Sigmoid colon (tissue), 4 donors: ENCODE measurements around the gene KCNAB1.

Source experiments
- CTCF ChIP-seq, 4 experiments: fragments of 450-650 bp in 3 of 4; fragments of 200-600 bp in 1 of 4; IDR thresholded peaks; one replicate each; pipeline ENCODE4 v1.5.1; 2016 to 2019; ENCODE audit warnings: antibody characterized with exemption in 4 of 4, mild to moderate bottlenecking in 3 of 4, moderate library complexity in 2 of 4
- EP300 ChIP-seq, 4 donors: sonication (generic); formaldehyde crosslinking; IDR thresholded peaks; one replicate each; pipeline ENCODE4 v1.6.1; 2017; ENCODE audit warnings: antibody characterized with exemption in 4 of 4
- POLR2A ChIP-seq, 2 donors: fragments of 450-650 bp; IDR thresholded peaks; one replicate each; pipeline ENCODE4 v1.6.1; 2016; ENCODE audit warnings: antibody characterized with exemption in 2 of 2, mild to moderate bottlenecking in 2 of 2, moderate library complexity in 2 of 2
- POLR2AphosphoS5 ChIP-seq, 4 donors: sonication (generic); formaldehyde crosslinking; IDR thresholded peaks; one replicate each; pipeline ENCODE4 v1.6.1; 2017; ENCODE audit warnings: antibody characterized with exemption in 4 of 4

DNA sequence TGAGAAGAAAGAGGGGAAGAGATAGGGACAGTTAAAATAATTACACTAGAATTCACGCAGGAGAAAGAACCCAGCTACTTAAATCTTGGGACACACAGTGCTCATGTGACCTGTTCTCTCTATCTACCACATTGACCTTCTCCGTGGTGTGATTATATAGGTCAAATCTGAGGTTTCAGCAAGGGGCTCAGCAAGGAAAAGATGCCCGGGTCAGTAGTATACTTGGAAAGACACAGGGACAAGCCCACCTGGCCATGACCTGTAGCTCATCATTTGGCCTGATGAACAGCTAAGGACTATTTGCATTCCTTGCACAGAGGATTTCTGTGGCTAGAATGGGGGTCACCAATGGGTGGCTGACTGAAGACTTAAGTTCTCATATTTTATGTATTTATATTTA lies 362.6 kb downstream of the KCNAB1 start:
- no peak for TF ChIP-seq CTCF (IDR thresholded peaks at IDR 0.05)
- no peak for TF ChIP-seq POLR2A (IDR thresholded peaks at IDR 0.05)
- TF ChIP-seq EP300 (IDR thresholded peaks at IDR 0.05) = no peak
- TF ChIP-seq POLR2AphosphoS5 (IDR thresholded peaks at IDR 0.05) = no peak
